Esophagus muscularis mucosa (tissue), 4 donors: Measurements from ENCODE around the gene PRRX2. TPM values are rescaled to one million over a fixed set of nuclear protein-coding genes. Genes with fewer than 3 reads are reported as not detected.

ENCODE experiments used
- DNase-seq: peaks from one replicate; pipeline ENCODE4 v3.0.0-alpha.2; 2017; ENCODE audit errors: extremely low spot score
- H3K27ac ChIP-seq, 4 donors: fragments of 200-600 bp; sonication (generic); replicated peaks in 1 of 4; 1 replicate in 3 of 4; 2 replicates in 1 of 4; pipeline ENCODE4 v1.5.1; 2016 to 2019; ENCODE audit warnings: mild to moderate bottlenecking in 1 of 4
- H3K27me3 ChIP-seq, 4 donors: fragments of 200-600 bp; sonication (generic); one replicate each; pipeline versions ENCODE4 v1.5.1 to v1.6.0; 2016 to 2019
- H3K36me3 ChIP-seq, 4 donors: fragments of 200-600 bp; sonication (generic); one replicate each; pipeline ENCODE4 v1.5.1; 2016 to 2019
- H3K4me1 ChIP-seq, 4 donors: fragments of 200-600 bp; sonication (generic); one replicate each; pipeline ENCODE4 v1.5.1; 2016 to 2019
- H3K4me3 ChIP-seq, 4 donors: fragments of 200-600 bp; sonication (generic); 1 replicate in 2 of 4; 2 replicates in 2 of 4; pipeline ENCODE4 v1.5.1; 2016 to 2019; ENCODE audit warnings: mild to moderate bottlenecking in 4 of 4, moderate library complexity in 1 of 4
- H3K9me3 ChIP-seq, 4 donors: fragments of 200-600 bp; sonication (generic); 1 replicate in 3 of 4; 2 replicates in 1 of 4; pipeline ENCODE4 v1.5.1; 2016 to 2019
- EP300 ChIP-seq: sonication (generic); formaldehyde crosslinking; IDR thresholded peaks from one replicate; pipeline ENCODE4 v1.6.1; 2017; ENCODE audit warnings: antibody characterized with exemption
- POLR2A ChIP-seq: fragments of 450-650 bp; IDR thresholded peaks from one replicate; pipeline ENCODE4 v1.6.1; 2017; ENCODE audit warnings: antibody characterized with exemption, moderate library complexity, mild to moderate bottlenecking, low read depth
- POLR2AphosphoS5 ChIP-seq, 2 donors: sonication (generic); formaldehyde crosslinking; IDR thresholded peaks; one replicate each; pipeline ENCODE4 v1.6.1; 2017; ENCODE audit warnings: antibody characterized with exemption in 2 of 2
- WGBS: methylation state at CpG from one replicate; pipeline ENCODE4 v1.1.5; 2018; 5-methylcytosine and 5-hydroxymethylcytosine counted together
- intact Hi-C: fragments of 100-400 bp; cut with DNase I; formaldehyde crosslinking; loops from one replicate; pipeline ENCODE4 v1.15.1; 2023
- total RNA-seq, 4 donors: library from RNA; depleted of rRNA; stranded (reverse); fragments of >200 nt; gene quantifications; one replicate each; pipeline versions ENCODE4 v1.1.0 to v1.2.1, GENCODE V29; 2016
- TF ChIP-seq, protein P1 (sequence below), 3 experiments: fragments of 200-600 bp in 2 of 3; fragments of 450-650 bp in 1 of 3; sonication (generic) in 2 of 3; IDR thresholded peaks; one replicate each; pipeline ENCODE4 v1.5.1; 2017 to 2019; ENCODE audit warnings: antibody characterized with exemption in 3 of 3, mild to moderate bottlenecking in 2 of 3, moderate library complexity in 1 of 3

Gene PRRX2
- total RNA-seq, 4 donors from 2014 or later, result 1.7 to 13.1 (median 6.2) TPM

DNA sequence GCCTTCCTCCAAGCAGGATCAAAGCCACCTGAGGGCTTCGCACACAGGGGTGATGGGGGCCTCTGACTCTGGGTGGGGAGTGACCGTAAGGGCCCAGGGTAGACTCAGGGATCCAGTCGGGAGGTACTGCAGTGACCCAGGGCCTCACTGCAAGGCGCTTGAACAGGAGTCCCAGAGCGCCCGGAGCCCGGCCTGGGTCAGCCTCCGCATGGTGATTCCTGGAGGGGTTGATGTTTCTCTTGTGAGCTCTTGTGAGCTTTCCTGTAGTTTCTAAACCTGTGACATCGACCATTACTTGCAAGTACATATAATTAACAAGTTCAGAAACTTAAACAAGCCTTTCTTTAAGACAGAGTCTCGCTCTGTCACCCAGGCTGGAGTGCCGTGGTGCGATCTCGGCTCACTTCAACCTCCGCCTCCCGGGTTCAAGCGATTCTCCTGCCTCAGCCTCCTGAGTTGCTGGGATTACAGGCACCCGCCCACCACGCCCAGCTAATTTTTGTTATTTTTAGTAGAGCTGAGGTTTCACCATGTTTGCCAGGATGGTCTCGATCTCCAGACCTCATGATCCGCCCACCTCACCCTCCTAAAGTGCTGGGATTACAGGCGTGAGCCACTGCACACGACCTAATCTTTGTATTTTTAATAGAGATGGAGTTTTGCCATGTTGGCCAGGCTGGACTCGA lies 67.6 kb downstream of the PRRX2 start:
- intact Hi-C loops, result no loop called here
- 85% methylated on average over 21 of the region's 23 CpGs for WGBS
- H3K36me3 ChIP-seq, result no peaks in the 10 kb centered on the region
- peaks cover 9 to 11% (median 11%) of the 10 kb centered on the region in 4 donors for H3K4me1 ChIP-seq
- DNase-seq, result no peak
- H3K4me3 ChIP-seq, result no peak overlapping the region
- no peak overlapping the region for H3K27ac ChIP-seq
- TF ChIP-seq POLR2A (no peak), EP300 (no peak), POLR2AphosphoS5 (IDR thresholded peaks at IDR 0.05) (no peak)
- TF ChIP-seq, protein P1, sequence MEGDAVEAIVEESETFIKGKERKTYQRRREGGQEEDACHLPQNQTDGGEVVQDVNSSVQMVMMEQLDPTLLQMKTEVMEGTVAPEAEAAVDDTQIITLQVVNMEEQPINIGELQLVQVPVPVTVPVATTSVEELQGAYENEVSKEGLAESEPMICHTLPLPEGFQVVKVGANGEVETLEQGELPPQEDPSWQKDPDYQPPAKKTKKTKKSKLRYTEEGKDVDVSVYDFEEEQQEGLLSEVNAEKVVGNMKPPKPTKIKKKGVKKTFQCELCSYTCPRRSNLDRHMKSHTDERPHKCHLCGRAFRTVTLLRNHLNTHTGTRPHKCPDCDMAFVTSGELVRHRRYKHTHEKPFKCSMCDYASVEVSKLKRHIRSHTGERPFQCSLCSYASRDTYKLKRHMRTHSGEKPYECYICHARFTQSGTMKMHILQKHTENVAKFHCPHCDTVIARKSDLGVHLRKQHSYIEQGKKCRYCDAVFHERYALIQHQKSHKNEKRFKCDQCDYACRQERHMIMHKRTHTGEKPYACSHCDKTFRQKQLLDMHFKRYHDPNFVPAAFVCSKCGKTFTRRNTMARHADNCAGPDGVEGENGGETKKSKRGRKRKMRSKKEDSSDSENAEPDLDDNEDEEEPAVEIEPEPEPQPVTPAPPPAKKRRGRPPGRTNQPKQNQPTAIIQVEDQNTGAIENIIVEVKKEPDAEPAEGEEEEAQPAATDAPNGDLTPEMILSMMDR (IDR thresholded peaks at IDR 0.05), result no peak
- H3K27me3 ChIP-seq, result peaks cover 0 to 12% (median 0%) of the 10 kb centered on the region in 4 donors
- H3K9me3 ChIP-seq, result no peaks in the 10 kb centered on the region

DNA sequence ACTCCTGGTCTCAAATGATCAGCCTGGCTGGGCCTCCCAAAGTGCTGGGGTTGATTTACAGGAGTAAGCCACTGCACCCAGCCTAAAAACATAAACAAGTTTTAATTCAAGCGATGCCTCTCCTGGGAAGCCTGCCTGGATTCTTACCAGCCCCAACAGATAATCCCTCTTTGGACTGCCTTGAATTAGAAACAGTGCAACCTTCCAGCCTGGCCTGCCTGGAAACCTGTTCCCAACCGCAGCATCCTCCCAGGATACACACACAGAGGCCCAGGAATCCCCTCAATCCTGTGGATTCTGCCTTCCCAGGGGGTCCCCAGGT lies 68.1 kb downstream of the PRRX2 start:
- intact Hi-C loops, result no loop called here
- 100% methylated on average over 1 of the region's 2 CpGs for WGBS
- no peak overlapping the region for H3K27ac ChIP-seq
- no peaks in the 10 kb centered on the region for H3K36me3 ChIP-seq
- H3K4me3 ChIP-seq, result no peak overlapping the region
- no peaks in the 10 kb centered on the region for H3K9me3 ChIP-seq
- H3K4me1 ChIP-seq, result peaks cover 9 to 15% (median 13%) of the 10 kb centered on the region in 4 donors
- TF ChIP-seq, protein P1 (IDR thresholded peaks at IDR 0.05), result no peak
- TF ChIP-seq POLR2A, result no peak
- no peak for TF ChIP-seq POLR2AphosphoS5 (IDR thresholded peaks at IDR 0.05)
- no peak for TF ChIP-seq EP300
- DNase-seq, result no peak
- peaks cover 0 to 12% (median 0%) of the 10 kb centered on the region in 4 donors for H3K27me3 ChIP-seq

DNA sequence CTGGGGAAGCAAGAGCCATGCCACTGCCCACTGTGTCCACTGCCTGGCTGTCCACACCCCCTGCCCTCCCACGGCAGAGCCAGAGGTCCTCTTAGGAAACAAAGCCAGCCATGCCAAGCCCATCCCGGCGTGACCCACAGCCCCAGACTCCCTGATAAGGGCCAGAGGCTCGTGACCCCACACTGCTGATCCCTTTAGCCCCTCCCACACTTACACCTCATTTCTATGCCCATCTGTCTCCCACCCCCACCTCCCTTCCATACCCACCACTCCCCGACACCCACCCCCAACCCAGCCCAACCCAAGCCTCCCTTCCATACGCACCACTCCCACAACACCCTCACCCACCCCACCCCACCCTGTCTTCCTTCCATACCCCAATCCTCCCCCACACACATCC lies 70.1 kb downstream of the PRRX2 start:
- WGBS, result 58% methylated on average over 6 of the region's 6 CpGs
- no peak for DNase-seq

DNA sequence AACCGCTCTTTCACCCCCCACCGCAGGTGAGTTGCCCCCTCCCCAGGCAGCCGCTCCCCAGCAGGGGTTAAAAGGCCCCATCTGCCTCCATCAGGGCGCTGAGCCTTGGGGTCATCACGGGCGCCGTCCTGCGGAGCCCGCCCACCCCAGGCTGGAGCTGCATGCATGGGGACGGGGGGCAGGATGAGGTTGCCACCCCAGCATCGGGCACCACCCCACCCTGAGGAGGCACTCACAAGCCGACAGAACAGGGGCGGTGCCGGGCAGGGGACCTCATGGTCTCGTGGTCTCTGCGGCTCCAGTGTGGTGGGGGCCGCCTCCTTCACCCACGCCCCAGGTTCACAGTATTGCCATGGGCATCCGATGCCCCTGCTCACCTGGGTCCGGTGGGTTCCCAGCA lies 70.9 kb downstream of the PRRX2 start:
- H3K36me3 ChIP-seq, result no peaks in the 10 kb centered on the region
- H3K9me3 ChIP-seq, result no peaks in the 10 kb centered on the region
- H3K4me3 ChIP-seq, result no peak overlapping the region
- intact Hi-C loops, result loop anchor here (5.0 kb wide), 1 partner anchor 94 kb away; the partner anchor contains the start of gene ASB6
- no peak overlapping the region for H3K27ac ChIP-seq
- peaks cover 0 to 12% (median 0%) of the 10 kb centered on the region in 4 donors for H3K27me3 ChIP-seq
- peaks cover 9 to 15% (median 13%) of the 10 kb centered on the region in 4 donors for H3K4me1 ChIP-seq
- DNase-seq, result no peak
- no peak for TF ChIP-seq EP300
- TF ChIP-seq POLR2AphosphoS5 (IDR thresholded peaks at IDR 0.05), result no peak
- no peak for TF ChIP-seq POLR2A
- TF ChIP-seq, protein P1 (IDR thresholded peaks at IDR 0.05), result no peak
- WGBS, result 83% methylated on average over 9 of the region's 20 CpGs

More for the DNA sequence above, 70.1 kb downstream of the PRRX2 start:
- no peaks in the 10 kb centered on the region for H3K36me3 ChIP-seq
- no peak overlapping the region for H3K4me3 ChIP-seq
- H3K27me3 ChIP-seq, result peaks cover 0 to 12% (median 0%) of the 10 kb centered on the region in 4 donors
- H3K27ac ChIP-seq, result no peak overlapping the region
- no peaks in the 10 kb centered on the region for H3K9me3 ChIP-seq
- H3K4me1 ChIP-seq, result peaks cover 9 to 15% (median 13%) of the 10 kb centered on the region in 4 donors
- TF ChIP-seq POLR2AphosphoS5 (IDR thresholded peaks at IDR 0.05) (no peak), POLR2A (no peak), EP300 (no peak)
- TF ChIP-seq, protein P1 (IDR thresholded peaks at IDR 0.05), result no peak
- intact Hi-C loops, result loop anchor here (5.0 kb wide), 1 partner anchor 93 kb away; the partner anchor contains the start of gene ASB6
